ENCODE measurements around the gene HLTF.

GRCh38 chr3:149009732-149010131, 76.6 kb downstream of the HLTF start:
- TF ChIP-seq, protein P1, sequence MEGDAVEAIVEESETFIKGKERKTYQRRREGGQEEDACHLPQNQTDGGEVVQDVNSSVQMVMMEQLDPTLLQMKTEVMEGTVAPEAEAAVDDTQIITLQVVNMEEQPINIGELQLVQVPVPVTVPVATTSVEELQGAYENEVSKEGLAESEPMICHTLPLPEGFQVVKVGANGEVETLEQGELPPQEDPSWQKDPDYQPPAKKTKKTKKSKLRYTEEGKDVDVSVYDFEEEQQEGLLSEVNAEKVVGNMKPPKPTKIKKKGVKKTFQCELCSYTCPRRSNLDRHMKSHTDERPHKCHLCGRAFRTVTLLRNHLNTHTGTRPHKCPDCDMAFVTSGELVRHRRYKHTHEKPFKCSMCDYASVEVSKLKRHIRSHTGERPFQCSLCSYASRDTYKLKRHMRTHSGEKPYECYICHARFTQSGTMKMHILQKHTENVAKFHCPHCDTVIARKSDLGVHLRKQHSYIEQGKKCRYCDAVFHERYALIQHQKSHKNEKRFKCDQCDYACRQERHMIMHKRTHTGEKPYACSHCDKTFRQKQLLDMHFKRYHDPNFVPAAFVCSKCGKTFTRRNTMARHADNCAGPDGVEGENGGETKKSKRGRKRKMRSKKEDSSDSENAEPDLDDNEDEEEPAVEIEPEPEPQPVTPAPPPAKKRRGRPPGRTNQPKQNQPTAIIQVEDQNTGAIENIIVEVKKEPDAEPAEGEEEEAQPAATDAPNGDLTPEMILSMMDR (conservative IDR thresholded peaks at IDR 0.05; ENCODE audit: low read depth in 2 of 2), result no peak
- TF ChIP-seq, protein P2, sequence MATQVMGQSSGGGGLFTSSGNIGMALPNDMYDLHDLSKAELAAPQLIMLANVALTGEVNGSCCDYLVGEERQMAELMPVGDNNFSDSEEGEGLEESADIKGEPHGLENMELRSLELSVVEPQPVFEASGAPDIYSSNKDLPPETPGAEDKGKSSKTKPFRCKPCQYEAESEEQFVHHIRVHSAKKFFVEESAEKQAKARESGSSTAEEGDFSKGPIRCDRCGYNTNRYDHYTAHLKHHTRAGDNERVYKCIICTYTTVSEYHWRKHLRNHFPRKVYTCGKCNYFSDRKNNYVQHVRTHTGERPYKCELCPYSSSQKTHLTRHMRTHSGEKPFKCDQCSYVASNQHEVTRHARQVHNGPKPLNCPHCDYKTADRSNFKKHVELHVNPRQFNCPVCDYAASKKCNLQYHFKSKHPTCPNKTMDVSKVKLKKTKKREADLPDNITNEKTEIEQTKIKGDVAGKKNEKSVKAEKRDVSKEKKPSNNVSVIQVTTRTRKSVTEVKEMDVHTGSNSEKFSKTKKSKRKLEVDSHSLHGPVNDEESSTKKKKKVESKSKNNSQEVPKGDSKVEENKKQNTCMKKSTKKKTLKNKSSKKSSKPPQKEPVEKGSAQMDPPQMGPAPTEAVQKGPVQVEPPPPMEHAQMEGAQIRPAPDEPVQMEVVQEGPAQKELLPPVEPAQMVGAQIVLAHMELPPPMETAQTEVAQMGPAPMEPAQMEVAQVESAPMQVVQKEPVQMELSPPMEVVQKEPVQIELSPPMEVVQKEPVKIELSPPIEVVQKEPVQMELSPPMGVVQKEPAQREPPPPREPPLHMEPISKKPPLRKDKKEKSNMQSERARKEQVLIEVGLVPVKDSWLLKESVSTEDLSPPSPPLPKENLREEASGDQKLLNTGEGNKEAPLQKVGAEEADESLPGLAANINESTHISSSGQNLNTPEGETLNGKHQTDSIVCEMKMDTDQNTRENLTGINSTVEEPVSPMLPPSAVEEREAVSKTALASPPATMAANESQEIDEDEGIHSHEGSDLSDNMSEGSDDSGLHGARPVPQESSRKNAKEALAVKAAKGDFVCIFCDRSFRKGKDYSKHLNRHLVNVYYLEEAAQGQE (IDR thresholded peaks at IDR 0.05; ENCODE audit: unreplicated experiment), result no peak
- TF ChIP-seq EZH2 (IDR thresholded peaks at IDR 0.05; ENCODE audit: low read depth, unreplicated experiment) (no peak), POLR2AphosphoS5 (IDR thresholded peaks at IDR 0.05; ENCODE audit: low read depth) (no peak), ZNF114 (CRISPR knock-in tag; IDR thresholded peaks at IDR 0.05) (no peak), EZH2phosphoT487 (IDR thresholded peaks at IDR 0.05; ENCODE audit: unreplicated experiment) (no peak), STAT1 (IDR thresholded peaks at IDR 0.05; ENCODE audit: unreplicated experiment) (no peak), NANOG (IDR thresholded peaks at IDR 0.05; ENCODE audit: borderline replicate concordance) (no peak), ZNF331 (CRISPR knock-in tag; IDR thresholded peaks at IDR 0.05; ENCODE audit: low read depth) (no peak), JUNB (IDR thresholded peaks at IDR 0.05; ENCODE audit: unreplicated experiment) (no peak), ZNF462 (CRISPR knock-in tag; IDR thresholded peaks at IDR 0.05) (no peak)

All from GM23338 (cell line).